Measurements from ENCODE around the gene CCDC85B. TPM values are rescaled to one million over a fixed set of nuclear protein-coding genes. Genes with fewer than 3 reads are reported as not detected.

CCDC85B gene
- total and polyA plus RNA-seq, 3 donors from 2014 or later, result 17.1 to 102 (median 77.1) TPM

- Histone ChIP-seq H3K27me3 (no peaks in the 10 kb centered on the region), H3K36me3 (ENCODE audit: low read depth, missing control alignments) (no peaks in the 10 kb centered on the region), H3K4me1 (no peaks in the 10 kb centered on the region), H3K9me3 (no peaks in the 10 kb centered on the region), H3K4me3 (no peak overlapping the region), H3K27ac (no peak overlapping the region)
- no peak for DNase-seq
- TF ChIP-seq CTCF (IDR thresholded peaks at IDR 0.05) (no peak), POLR2A (IDR thresholded peaks at IDR 0.05) (no peak)
- intact Hi-C loops (cut with DNase I; ENCODE audit: low total_unique reads), result loop anchor here (10.0 kb wide), 1 partner anchor 105 kb away; no protein-coding TSS in a partner anchor
- 82 to 83% methylated on average over 7 of the region's 7 CpGs for WGBS, 2 donors
These were observed 10.4 kb upstream of the CCDC85B start for GRCh38 chr11:65880027-65880426.

GRCh38 chr11:65880844-65881421 lies 9.5 kb upstream of the CCDC85B start:
- TF ChIP-seq CTCF (IDR thresholded peaks at IDR 0.05) (no peak), POLR2A (IDR thresholded peaks at IDR 0.05) (no peak)
- intact Hi-C loops (cut with DNase I; ENCODE audit: low total_unique reads), result loop anchor here (10.0 kb wide), 1 partner anchor 104 kb away; no protein-coding TSS in a partner anchor
- 71 to 87% methylated on average over 5 to 7 of the region's 7 CpGs for WGBS, 2 donors
- Histone ChIP-seq H3K36me3 (ENCODE audit: low read depth, missing control alignments) (no peaks in the 10 kb centered on the region), H3K4me1 (no peaks in the 10 kb centered on the region), H3K27ac (no peak overlapping the region), H3K4me3 (no peak overlapping the region), H3K9me3 (no peaks in the 10 kb centered on the region), H3K27me3 (no peaks in the 10 kb centered on the region)
- no peak for DNase-seq

- DNase-seq, result no peak
- H3K4me1 ChIP-seq, result peaks cover 5% of the 10 kb centered on the region
- H3K36me3 ChIP-seq (ENCODE audit: low read depth, missing control alignments), result no peaks in the 10 kb centered on the region
- no peak overlapping the region for H3K4me3 ChIP-seq
- WGBS, 2 donors, result 84 to 85% methylated on average over 16 to 30 of the region's 30 CpGs
- no peak overlapping the region for H3K27ac ChIP-seq
- no peaks in the 10 kb centered on the region for H3K9me3 ChIP-seq
- H3K27me3 ChIP-seq, result no peaks in the 10 kb centered on the region
- TF ChIP-seq CTCF (IDR thresholded peaks at IDR 0.05), result no peak
- TF ChIP-seq POLR2A (IDR thresholded peaks at IDR 0.05), result no peak
- intact Hi-C loops (cut with DNase I; ENCODE audit: low total_unique reads), result loop anchor here (10.0 kb wide), 1 partner anchor 102 kb away; no protein-coding TSS in a partner anchor
These were observed 8.1 kb upstream of the CCDC85B start for GRCh38 chr11:65882120-65883057.

- peaks cover 11% of the 10 kb centered on the region for H3K4me1 ChIP-seq
- DNase-seq, result no peak
- H3K27ac ChIP-seq, result no peak overlapping the region
- H3K27me3 ChIP-seq, result no peaks in the 10 kb centered on the region
- no peaks in the 10 kb centered on the region for H3K9me3 ChIP-seq
- no peaks in the 10 kb centered on the region for H3K36me3 ChIP-seq (ENCODE audit: low read depth, missing control alignments)
- H3K4me3 ChIP-seq, result no peak overlapping the region
- intact Hi-C loops (cut with DNase I; ENCODE audit: low total_unique reads), result loop anchor here (10.0 kb wide), 1 partner anchor 102 kb away; no protein-coding TSS in a partner anchor
- WGBS, 2 donors, result 94% methylated on average over 11 to 13 of the region's 13 CpGs
- TF ChIP-seq CTCF (IDR thresholded peaks at IDR 0.05) (no peak), POLR2A (IDR thresholded peaks at IDR 0.05) (no peak)
These were observed 7.3 kb upstream of the CCDC85B start for GRCh38 chr11:65883058-65883761.

All from testis (tissue), 3 donors.